Measurements from ENCODE around the gene IL1B. TPM values are rescaled to one million over a fixed set of nuclear protein-coding genes. Genes with fewer than 3 reads are reported as not detected.

Gene IL1B
- total RNA-seq, 2 donors from 2014 or later = 1.0 to 2.6 TPM

- no peaks in the 10 kb centered on the region for H3K4me1 ChIP-seq
- no peak overlapping the region for H3K27ac ChIP-seq
- no peak for DNase-seq (ENCODE audit: low spot score)
- no peaks in the 10 kb centered on the region for H3K36me3 ChIP-seq
- no peak for TF ChIP-seq CTCF (IDR thresholded peaks at IDR 0.05)
- H3K9me3 ChIP-seq = no peaks in the 10 kb centered on the region
- H3K4me3 ChIP-seq = no peak overlapping the region
- H3K27me3 ChIP-seq = no peaks in the 10 kb centered on the region
These were observed 5.7 kb downstream of the IL1B start for GRCh38 chr2:112830682-112831512.

- no peak for DNase-seq (ENCODE audit: low spot score)
- H3K36me3 ChIP-seq = no peaks in the 10 kb centered on the region
- no peak for TF ChIP-seq CTCF (IDR thresholded peaks at IDR 0.05)
These were observed 6.5 kb downstream of the IL1B start for GRCh38 chr2:112829961-112830681.

GRCh38 chr2:112829101-112829960, 7.2 kb downstream of the IL1B start:
- no peaks in the 10 kb centered on the region for H3K36me3 ChIP-seq
- no peak for DNase-seq (ENCODE audit: low spot score)
- no peak overlapping the region for H3K4me3 ChIP-seq
- H3K9me3 ChIP-seq = no peaks in the 10 kb centered on the region
- no peaks in the 10 kb centered on the region for H3K4me1 ChIP-seq
- no peak for TF ChIP-seq CTCF (IDR thresholded peaks at IDR 0.05)
- no peak overlapping the region for H3K27ac ChIP-seq
- no peaks in the 10 kb centered on the region for H3K27me3 ChIP-seq

More at GRCh38 chr2:112829961-112830681, 6.5 kb downstream of the IL1B start:
- H3K4me1 ChIP-seq = no peaks in the 10 kb centered on the region
- no peaks in the 10 kb centered on the region for H3K9me3 ChIP-seq
- H3K4me3 ChIP-seq = no peak overlapping the region
- no peaks in the 10 kb centered on the region for H3K27me3 ChIP-seq
- no peak overlapping the region for H3K27ac ChIP-seq

- Histone ChIP-seq H3K4me3 (no peak overlapping the region), H3K27ac (no peak overlapping the region), H3K4me1 (no peaks in the 10 kb centered on the region), H3K36me3 (no peaks in the 10 kb centered on the region), H3K9me3 (no peaks in the 10 kb centered on the region), H3K27me3 (no peaks in the 10 kb centered on the region)
- no peak for DNase-seq (ENCODE audit: low spot score)
- no peak for TF ChIP-seq CTCF (IDR thresholded peaks at IDR 0.05)
These were observed 8.3 kb downstream of the IL1B start for GRCh38 chr2:112828251-112828691.

GRCh38 chr2:112827604-112828185, 8.9 kb downstream of the IL1B start:
- TF ChIP-seq CTCF (IDR thresholded peaks at IDR 0.05) = no peak
- H3K27ac ChIP-seq = no peak overlapping the region
- DNase-seq (ENCODE audit: low spot score) = no peak
- H3K9me3 ChIP-seq = no peaks in the 10 kb centered on the region
- no peaks in the 10 kb centered on the region for H3K36me3 ChIP-seq
- H3K4me3 ChIP-seq = no peak overlapping the region
- H3K4me1 ChIP-seq = no peaks in the 10 kb centered on the region
- H3K27me3 ChIP-seq = no peaks in the 10 kb centered on the region
